ENCODE data around the gene ZNF500.

ZNF500 gene

GRCh38 chr16:4734730-4735535, 32.0 kb downstream of the ZNF500 start:
- peak overlapping the region; percentile 87 for H3K9ac ChIP-seq
- peaks cover 32% of the 10 kb centered on the region for H3K4me1 ChIP-seq
- no peaks in the 10 kb centered on the region for H3K27me3 ChIP-seq
- H3K36me3 ChIP-seq, result peaks cover 17% of the 10 kb centered on the region
- H4K20me1 ChIP-seq, result no peaks in the 10 kb centered on the region
- H3K4me2 ChIP-seq, result peak overlapping the region; percentile 99
- no peak for TF ChIP-seq Cebpa-rat (IDR thresholded peaks at IDR 0.05)
- H3K9me3 ChIP-seq, result no peaks in the 10 kb centered on the region
- peak overlapping the region; percentile 79 for H3K27ac ChIP-seq
- peak overlapping the region; percentile 96 for H3K4me3 ChIP-seq

- H3K9ac ChIP-seq, result peak within 1 kb of the TSS; percentile 87
- no peak for TF ChIP-seq Cebpa-rat (IDR thresholded peaks at IDR 0.05)
- peak within 1 kb of the TSS; percentile 79 for H3K27ac ChIP-seq
These were observed 32.8 kb downstream of the ZNF500 start, which contains the start of the genes ANKS3 and DNAAF8 for GRCh38 chr16:4734063-4734729. ANKS3 (minus strand) TSS chr16:4734271; CDS start chr16:4730149, 4,122 bp downstream. DNAAF8 (plus strand) TSS chr16:4734537; CDS start chr16:4736515, 1,978 bp downstream.

GRCh38 chr16:4733747-4734062, 33.3 kb downstream of the ZNF500 start:
- Histone ChIP-seq H3K36me3 (peaks cover 29% of the 10 kb centered on the region), H3K4me1 (peaks cover 29% of the 10 kb centered on the region)
- TF ChIP-seq Cebpa-rat (IDR thresholded peaks at IDR 0.05), result no peak

More at GRCh38 chr16:4734063-4734729, 32.8 kb downstream of the ZNF500 start, which contains the start of the genes ANKS3 and DNAAF8:
- Histone ChIP-seq H3K9me3 (no peaks in the 10 kb centered on the region), H4K20me1 (no peaks in the 10 kb centered on the region), H3K4me2 (peak within 1 kb of the TSS; percentile 99), H3K4me1 (peaks cover 32% of the 10 kb centered on the region), H3K36me3 (peaks cover 24% of the 10 kb centered on the region), H3K27me3 (no peaks in the 10 kb centered on the region), H3K4me3 (peak within 1 kb of the TSS; percentile 96)

DNA sequence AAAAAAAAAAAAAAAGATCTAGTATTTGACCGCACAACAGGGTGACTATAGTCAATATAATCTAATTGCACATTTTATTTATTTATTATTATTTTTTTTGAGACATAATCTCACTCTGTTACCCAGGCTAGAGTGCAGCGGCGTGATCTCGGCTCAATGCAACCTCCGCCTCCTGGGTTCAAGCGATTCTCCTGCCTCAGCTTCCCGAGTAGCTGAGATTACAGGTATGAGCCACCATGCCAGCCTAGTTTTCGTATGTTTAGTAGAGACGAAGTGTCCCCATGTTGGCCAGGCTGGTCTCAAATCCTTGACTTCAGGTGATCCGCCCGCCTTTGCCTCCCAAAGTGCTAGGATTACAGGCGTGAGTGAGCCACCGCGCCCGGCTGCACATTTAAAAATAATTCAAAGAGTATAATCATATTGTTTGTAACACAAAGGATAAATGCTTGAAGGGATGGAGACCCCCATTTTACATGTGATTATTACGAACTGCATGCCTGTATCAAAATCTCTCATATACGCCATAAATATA, 33.7 kb downstream of the ZNF500 start:
- Histone ChIP-seq H3K4me2 (peak overlapping the region; percentile 99), H3K9me3 (no peaks in the 10 kb centered on the region), H3K4me3 (peak overlapping the region; percentile 96), H3K27me3 (no peaks in the 10 kb centered on the region), H4K20me1 (0 out of 2 replicates have a peak, but pooled peaks cover 7% of the 10 kb centered on the region), H3K4me1 (peaks cover 25% of the 10 kb centered on the region), H3K27ac (peak overlapping the region; percentile 79; the same call in 1 of the 2 replicates), H3K36me3 (peaks cover 33% of the 10 kb centered on the region), H3K9ac (peak overlapping the region; percentile 87)
- TF ChIP-seq Cebpa-rat (IDR thresholded peaks at IDR 0.05), result no peak

More at GRCh38 chr16:4733747-4734062, 33.3 kb downstream of the ZNF500 start:
- H3K27me3 ChIP-seq, result no peaks in the 10 kb centered on the region
- H3K9ac ChIP-seq, result peak overlapping the region; percentile 87
- peak overlapping the region; percentile 99 for H3K4me2 ChIP-seq
- no peaks in the 10 kb centered on the region for H3K9me3 ChIP-seq
- H4K20me1 ChIP-seq, result 0 out of 2 replicates have a peak, but pooled peaks cover 4% of the 10 kb centered on the region
- H3K4me3 ChIP-seq, result peak overlapping the region; percentile 96
- peak overlapping the region; percentile 79 for H3K27ac ChIP-seq

GRCh38 chr16:4729876-4730275, 37.1 kb downstream of the ZNF500 start:
- peaks cover 9% of the 10 kb centered on the region for H3K4me1 ChIP-seq
- TF ChIP-seq Cebpa-rat (IDR thresholded peaks at IDR 0.05), result no peak
- H3K4me2 ChIP-seq, result no peak overlapping the region
- no peak overlapping the region for H3K27ac ChIP-seq
- no peaks in the 10 kb centered on the region for H3K9me3 ChIP-seq
- no peak overlapping the region for H3K4me3 ChIP-seq
- H4K20me1 ChIP-seq, result 0 out of 2 replicates have a peak, but pooled peaks cover 18% of the 10 kb centered on the region
- no peaks in the 10 kb centered on the region for H3K27me3 ChIP-seq
- peaks cover 59% of the 10 kb centered on the region for H3K36me3 ChIP-seq
- no peak overlapping the region for H3K9ac ChIP-seq

GRCh38 chr16:4728676-4729075, 38.3 kb downstream of the ZNF500 start:
- peaks cover 67% of the 10 kb centered on the region for H3K36me3 ChIP-seq
- H3K9me3 ChIP-seq, result no peaks in the 10 kb centered on the region
- peaks cover 9% of the 10 kb centered on the region for H3K4me1 ChIP-seq
- H3K27ac ChIP-seq, result no peak overlapping the region
- TF ChIP-seq Cebpa-rat (IDR thresholded peaks at IDR 0.05), result no peak
- H3K27me3 ChIP-seq, result no peaks in the 10 kb centered on the region
- no peak overlapping the region for H3K4me2 ChIP-seq
- H4K20me1 ChIP-seq, result 0 out of 2 replicates have a peak, but pooled peaks cover 18% of the 10 kb centered on the region
- no peak overlapping the region; the same call in 1 of the 2 replicates for H3K9ac ChIP-seq
- no peak overlapping the region for H3K4me3 ChIP-seq

- Histone ChIP-seq H3K9me3 (no peaks in the 10 kb centered on the region), H4K20me1 (0 out of 2 replicates have a peak, but pooled peaks cover 18% of the 10 kb centered on the region), H3K4me2 (no peak overlapping the region), H3K27me3 (no peaks in the 10 kb centered on the region), H3K4me1 (no peaks in the 10 kb centered on the region), H3K4me3 (no peak overlapping the region), H3K27ac (no peak overlapping the region), H3K36me3 (peaks cover 82% of the 10 kb centered on the region), H3K9ac (no peak overlapping the region)
- no peak for TF ChIP-seq Cebpa-rat (IDR thresholded peaks at IDR 0.05)
These were observed 40.3 kb downstream of the ZNF500 start for GRCh38 chr16:4726616-4727015.

- no peaks in the 10 kb centered on the region for H3K9me3 ChIP-seq
- no peak overlapping the region for H3K27ac ChIP-seq
- no peak overlapping the region for H3K9ac ChIP-seq
- H3K4me1 ChIP-seq, result no peaks in the 10 kb centered on the region
- H3K27me3 ChIP-seq, result no peaks in the 10 kb centered on the region
- H3K4me2 ChIP-seq, result no peak overlapping the region
- no peak for TF ChIP-seq Cebpa-rat (IDR thresholded peaks at IDR 0.05)
- 0 out of 2 replicates have a peak, but pooled peaks cover 18% of the 10 kb centered on the region for H4K20me1 ChIP-seq
- peaks cover 67% of the 10 kb centered on the region for H3K36me3 ChIP-seq
- no peak overlapping the region for H3K4me3 ChIP-seq
These were observed 42.2 kb downstream of the ZNF500 start for GRCh38 chr16:4724661-4725270.

DNA sequence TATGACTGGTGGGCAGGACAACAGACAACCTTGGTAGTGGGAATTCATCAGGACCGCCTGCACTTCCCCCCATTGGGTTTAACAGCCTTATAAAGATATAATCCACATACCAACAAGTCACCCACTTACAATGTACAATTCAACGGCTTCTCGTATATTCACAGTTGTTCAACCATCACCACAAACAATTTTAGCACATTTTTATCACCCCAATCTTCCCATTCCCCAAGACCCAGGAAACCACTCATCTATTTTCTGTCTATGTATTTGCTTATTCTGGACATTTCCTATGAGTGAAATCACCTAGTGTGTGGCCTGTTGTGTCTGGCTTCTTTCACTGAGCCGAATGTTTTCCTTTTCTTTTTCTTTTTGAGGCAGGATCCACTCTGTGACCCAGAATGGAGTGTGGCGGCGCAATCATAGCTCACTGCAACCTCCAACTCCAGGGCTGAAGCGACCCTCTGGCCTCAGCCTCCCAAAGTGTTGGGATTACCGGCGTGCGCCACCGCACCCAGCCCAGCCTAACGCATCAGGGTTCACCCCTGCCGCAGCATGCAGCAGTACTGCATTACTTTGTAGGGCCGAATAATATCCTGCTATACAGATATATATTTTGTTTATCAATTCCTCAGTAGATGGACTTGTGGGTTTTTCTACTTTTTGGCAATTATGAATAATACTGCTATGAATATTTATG, 43.7 kb downstream of the ZNF500 start:
- peaks cover 20% of the 10 kb centered on the region; the same call in 1 of the 2 replicates for H4K20me1 ChIP-seq
- H3K36me3 ChIP-seq, result peaks cover 51% of the 10 kb centered on the region
- H3K9me3 ChIP-seq, result no peaks in the 10 kb centered on the region
- H3K9ac ChIP-seq, result no peak overlapping the region
- H3K4me3 ChIP-seq, result no peak overlapping the region
- no peaks in the 10 kb centered on the region for H3K27me3 ChIP-seq
- peaks cover 14% of the 10 kb centered on the region; the same call in 1 of the 2 replicates for H3K4me1 ChIP-seq
- H3K27ac ChIP-seq, result no peak overlapping the region
- H3K4me2 ChIP-seq, result no peak overlapping the region
- no peak for TF ChIP-seq Cebpa-rat (IDR thresholded peaks at IDR 0.05)
